ENCODE results near the gene TTC9B. TPM values are rescaled to one million over a fixed set of nuclear protein-coding genes. Genes with fewer than 3 reads are reported as not detected.

The TTC9B gene
- total and polyA plus RNA-seq, 2 of the 8 experiments (the other 6 are each of a cell fraction or from before 2014, with no cell fraction given) = 0.26 TPM; not detected in 1

DNA sequence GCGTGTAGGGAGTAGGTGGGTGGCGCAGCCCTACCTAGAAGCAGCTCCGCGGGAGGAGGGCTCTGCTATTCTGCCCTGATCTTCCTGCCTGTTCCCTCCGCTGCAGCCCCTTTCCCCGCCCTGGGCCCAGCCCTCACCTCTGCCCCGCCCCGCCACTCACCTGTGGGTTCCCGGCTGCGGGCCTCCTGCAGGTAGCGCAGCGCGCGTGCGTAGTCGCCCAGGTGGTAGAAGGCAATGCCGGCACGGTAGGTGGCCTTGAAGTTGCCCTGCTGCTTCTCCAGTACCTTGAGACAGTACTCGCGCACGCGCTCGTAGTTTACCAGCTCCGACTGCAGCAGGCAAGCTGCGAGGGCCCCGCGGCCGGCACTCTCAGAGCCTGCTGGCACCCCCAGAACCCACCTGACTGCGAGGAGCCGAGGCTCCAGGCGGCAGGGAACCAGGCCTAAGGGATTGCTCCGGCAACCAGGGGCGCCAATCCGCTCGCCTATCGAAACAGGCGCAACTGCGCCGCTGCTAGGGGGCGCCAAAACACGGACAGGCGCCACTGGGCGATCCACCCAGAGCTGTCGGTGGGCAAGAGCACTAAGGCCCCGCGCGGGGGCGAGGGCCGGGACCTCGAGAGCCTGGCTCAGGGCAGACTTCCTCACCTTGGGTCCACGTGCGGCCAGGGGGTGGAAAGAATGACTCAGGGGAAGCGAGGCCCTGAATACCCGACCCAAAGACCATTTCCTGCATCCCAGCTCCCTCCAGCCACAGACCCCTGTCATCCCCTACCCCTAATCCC, 965 bp downstream of the TTC9B start (continued):
- TF ChIP-seq, protein P1, sequence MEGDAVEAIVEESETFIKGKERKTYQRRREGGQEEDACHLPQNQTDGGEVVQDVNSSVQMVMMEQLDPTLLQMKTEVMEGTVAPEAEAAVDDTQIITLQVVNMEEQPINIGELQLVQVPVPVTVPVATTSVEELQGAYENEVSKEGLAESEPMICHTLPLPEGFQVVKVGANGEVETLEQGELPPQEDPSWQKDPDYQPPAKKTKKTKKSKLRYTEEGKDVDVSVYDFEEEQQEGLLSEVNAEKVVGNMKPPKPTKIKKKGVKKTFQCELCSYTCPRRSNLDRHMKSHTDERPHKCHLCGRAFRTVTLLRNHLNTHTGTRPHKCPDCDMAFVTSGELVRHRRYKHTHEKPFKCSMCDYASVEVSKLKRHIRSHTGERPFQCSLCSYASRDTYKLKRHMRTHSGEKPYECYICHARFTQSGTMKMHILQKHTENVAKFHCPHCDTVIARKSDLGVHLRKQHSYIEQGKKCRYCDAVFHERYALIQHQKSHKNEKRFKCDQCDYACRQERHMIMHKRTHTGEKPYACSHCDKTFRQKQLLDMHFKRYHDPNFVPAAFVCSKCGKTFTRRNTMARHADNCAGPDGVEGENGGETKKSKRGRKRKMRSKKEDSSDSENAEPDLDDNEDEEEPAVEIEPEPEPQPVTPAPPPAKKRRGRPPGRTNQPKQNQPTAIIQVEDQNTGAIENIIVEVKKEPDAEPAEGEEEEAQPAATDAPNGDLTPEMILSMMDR (IDR thresholded peaks at IDR 0.05; ENCODE audit: control extremely low read depth in 1 of 3, insufficient read depth in 1 of 3, low read depth in 1 of 3, low read length in 3 of 3) = peak; percentile 88 to 99 (median 89)
- TF ChIP-seq TBP (IDR thresholded peaks at IDR 0.05; ENCODE audit: low read depth, low read length) (peak; percentile 27; the same call in 1 of the 2 replicates), CHD2 (IDR thresholded peaks at IDR 0.05; ENCODE audit: low read length) (no peak), KDM1A (IDR thresholded peaks at IDR 0.05; ENCODE audit: borderline replicate concordance, low read length) (peak; percentile 83), SAP30 (IDR thresholded peaks at IDR 0.05; ENCODE audit: insufficient read depth, insufficient replicate concordance, low read length) (no peak), HDAC2 (IDR thresholded peaks at IDR 0.05; ENCODE audit: borderline replicate concordance in 1 of 2, low read depth in 2 of 2, low read length in 2 of 2) (peak in 1 of 2 experiments; percentile 83; a peak in 1 of 4 replicates), TCF12 (IDR thresholded peaks at IDR 0.05; ENCODE audit: low read depth, low read length) (no peak), GABPA (IDR thresholded peaks at IDR 0.05; ENCODE audit: borderline replicate concordance, insufficient read depth, low read length) (no peak), POLR2AphosphoS5 (IDR thresholded peaks at IDR 0.05; ENCODE audit: low read depth, low read length) (no peak), ASH2L (IDR thresholded peaks at IDR 0.05; ENCODE audit: low read length) (no peak), POU5F1 (IDR thresholded peaks at IDR 0.05; ENCODE audit: low read depth, low read length) (no peak), RBBP5 (IDR thresholded peaks at IDR 0.05; ENCODE audit: borderline replicate concordance, low read depth, low read length) (0 out of 2 replicates have a peak, but pooled peaks have one; percentile 57), TEAD4 (IDR thresholded peaks at IDR 0.05; ENCODE audit: low read depth, low read length) (no peak), ATF3 (IDR thresholded peaks at IDR 0.05; ENCODE audit: insufficient read depth, low read depth, low read length) (peak; percentile 35; the same call in 1 of the 2 replicates), CHD1 (IDR thresholded peaks at IDR 0.05; ENCODE audit: low read depth, low read length) (no peak), ATF2 (IDR thresholded peaks at IDR 0.05; ENCODE audit: low read length) (no peak)
- TF ChIP-seq, protein P2, sequence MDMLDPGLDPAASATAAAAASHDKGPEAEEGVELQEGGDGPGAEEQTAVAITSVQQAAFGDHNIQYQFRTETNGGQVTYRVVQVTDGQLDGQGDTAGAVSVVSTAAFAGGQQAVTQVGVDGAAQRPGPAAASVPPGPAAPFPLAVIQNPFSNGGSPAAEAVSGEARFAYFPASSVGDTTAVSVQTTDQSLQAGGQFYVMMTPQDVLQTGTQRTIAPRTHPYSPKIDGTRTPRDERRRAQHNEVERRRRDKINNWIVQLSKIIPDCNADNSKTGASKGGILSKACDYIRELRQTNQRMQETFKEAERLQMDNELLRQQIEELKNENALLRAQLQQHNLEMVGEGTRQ (IDR thresholded peaks at IDR 0.05; ENCODE audit: low read length) = no peak

Data from H1 (cell line).